SK-N-MC (cell line): Measurements from ENCODE around the gene ATXN1.

ENCODE experiments used
- EZH2 ChIP-seq: fragments of 200-600 bp; sonication (generic); IDR thresholded peaks from one replicate; pipeline ENCODE4 v1.6.1; 2017; ENCODE audit warnings: antibody characterized with exemption
- FOXP2 ChIP-seq: optimal IDR thresholded peaks from 2 replicates; pipeline ENCODE3; 2011; ENCODE audit warnings: mild to moderate bottlenecking, moderate library complexity; ENCODE audit not compliant: insufficient read depth; ENCODE audit errors: extremely low read length, control extremely low read depth
- POLR2AphosphoS5 ChIP-seq: IDR thresholded peaks from 2 replicates; pipeline ENCODE4 v1.6.1; 2012; ENCODE audit warnings: mild to moderate bottlenecking, low read depth, low read length, borderline replicate concordance

DNA sequence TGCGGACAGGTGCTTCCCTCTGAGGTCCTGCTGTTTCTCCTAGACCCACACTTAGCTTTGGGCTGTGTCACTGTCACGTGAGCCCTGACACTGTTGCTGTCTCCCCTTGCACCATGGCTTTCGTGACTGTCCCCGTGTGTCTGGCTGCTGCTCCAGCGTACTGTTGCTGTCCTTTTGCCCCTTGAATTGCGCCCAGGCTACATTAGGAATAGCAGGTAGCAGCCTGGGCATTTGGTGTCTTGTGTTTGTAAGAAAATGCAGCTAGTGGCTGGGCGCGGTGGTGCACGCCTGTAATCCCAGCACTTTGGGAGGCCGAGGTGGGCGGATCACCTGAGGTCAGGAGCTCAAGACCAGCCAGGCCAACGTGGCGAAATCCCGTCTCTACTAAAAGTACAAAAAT is 476.8 kb downstream of the ATXN1 start:
- TF ChIP-seq EZH2: no peak
- no peak for TF ChIP-seq POLR2AphosphoS5
- no peak for TF ChIP-seq FOXP2
